ENCODE measurements around the gene SOX15.

DNA sequence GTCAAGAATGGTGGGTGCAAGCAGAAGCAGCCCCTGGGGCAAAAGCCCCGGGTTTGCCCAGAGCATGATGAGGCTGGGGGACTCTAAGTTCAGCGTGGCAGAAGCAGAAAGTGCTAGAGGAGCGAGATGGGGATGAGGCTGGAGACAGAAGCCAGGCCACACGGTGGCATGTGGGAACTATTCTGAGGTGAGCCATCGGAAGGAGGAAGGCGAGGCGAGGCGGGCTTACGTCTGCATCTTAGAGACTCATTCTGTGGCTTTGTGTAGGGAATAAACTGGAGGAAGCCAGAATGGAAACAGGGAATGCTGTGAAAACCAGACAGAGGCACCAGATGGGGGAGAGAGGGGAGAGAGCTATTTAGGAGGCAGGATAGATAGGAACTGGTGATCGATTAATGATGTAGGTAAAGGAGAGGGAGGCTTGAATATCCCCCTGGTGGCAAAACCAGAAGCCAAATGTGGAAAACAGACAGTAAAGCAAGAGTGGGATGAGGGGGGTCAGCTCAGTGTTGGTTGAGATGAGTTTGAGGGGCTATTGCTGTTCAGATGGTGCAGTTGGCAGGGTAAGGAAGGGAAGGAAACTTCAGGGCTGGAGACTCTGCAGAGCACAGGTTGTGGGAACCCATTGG lies 34.5 kb downstream of the SOX15 start:
- no peak for TF ChIP-seq POLR2A (IDR thresholded peaks at IDR 0.05)
- TF ChIP-seq, protein P1, sequence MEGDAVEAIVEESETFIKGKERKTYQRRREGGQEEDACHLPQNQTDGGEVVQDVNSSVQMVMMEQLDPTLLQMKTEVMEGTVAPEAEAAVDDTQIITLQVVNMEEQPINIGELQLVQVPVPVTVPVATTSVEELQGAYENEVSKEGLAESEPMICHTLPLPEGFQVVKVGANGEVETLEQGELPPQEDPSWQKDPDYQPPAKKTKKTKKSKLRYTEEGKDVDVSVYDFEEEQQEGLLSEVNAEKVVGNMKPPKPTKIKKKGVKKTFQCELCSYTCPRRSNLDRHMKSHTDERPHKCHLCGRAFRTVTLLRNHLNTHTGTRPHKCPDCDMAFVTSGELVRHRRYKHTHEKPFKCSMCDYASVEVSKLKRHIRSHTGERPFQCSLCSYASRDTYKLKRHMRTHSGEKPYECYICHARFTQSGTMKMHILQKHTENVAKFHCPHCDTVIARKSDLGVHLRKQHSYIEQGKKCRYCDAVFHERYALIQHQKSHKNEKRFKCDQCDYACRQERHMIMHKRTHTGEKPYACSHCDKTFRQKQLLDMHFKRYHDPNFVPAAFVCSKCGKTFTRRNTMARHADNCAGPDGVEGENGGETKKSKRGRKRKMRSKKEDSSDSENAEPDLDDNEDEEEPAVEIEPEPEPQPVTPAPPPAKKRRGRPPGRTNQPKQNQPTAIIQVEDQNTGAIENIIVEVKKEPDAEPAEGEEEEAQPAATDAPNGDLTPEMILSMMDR (IDR thresholded peaks at IDR 0.05) = no peak

Measured in Peyer's patch (tissue), 4 donors.